ENCODE results near the gene SDHB. TPM values are rescaled to one million over a fixed set of nuclear protein-coding genes. Genes with fewer than 3 reads are reported as not detected.

Gene SDHB
- total and polyA plus RNA-seq, 9 of the 15 experiments (the other 6 are each of a cell fraction or from before 2014, with no cell fraction given), result 207 to 554 (median 365) TPM

GRCh38 chr1:17053685-17054410, at the start of gene SDHB (continued):
- TF ChIP-seq HES1 (IDR thresholded peaks at IDR 0.05; ENCODE audit: low read depth) (no peak), ZBTB33 (CRISPR knock-in tag; IDR thresholded peaks at IDR 0.05) (no peak), MTF1 (CRISPR knock-in tag; IDR thresholded peaks at IDR 0.05; ENCODE audit: borderline replicate concordance) (no peak), FOXJ3 (CRISPR knock-in tag; IDR thresholded peaks at IDR 0.05) (no peak), ZNF175 (CRISPR knock-in tag; IDR thresholded peaks at IDR 0.05; ENCODE audit: low read depth) (no peak), NR4A1 (CRISPR knock-in tag; IDR thresholded peaks at IDR 0.05) (no peak), NR4A1 (tag; IDR thresholded peaks at IDR 0.05) (no peak), SMARCB1 (IDR thresholded peaks at IDR 0.05; ENCODE audit: insufficient read length, low read depth) (no peak), WHSC1 (IDR thresholded peaks at IDR 0.05; ENCODE audit: low read length) (no peak), GTF2E2 (tag; IDR thresholded peaks at IDR 0.05) (no peak), NR2C2 (CRISPR knock-in tag; IDR thresholded peaks at IDR 0.05) (peak; percentile 94), NR2C2 (tag; IDR thresholded peaks at IDR 0.05) (peak; percentile 98), CBX1 (IDR thresholded peaks at IDR 0.05; ENCODE audit: low read depth) (no peak), FOXM1 (IDR thresholded peaks at IDR 0.05; ENCODE audit: low read depth) (no peak), FOXM1 (CRISPR knock-in tag; IDR thresholded peaks at IDR 0.05; ENCODE audit: low read depth) (no peak), SIX5 (IDR thresholded peaks at IDR 0.05; ENCODE audit: borderline replicate concordance in 1 of 2, insufficient read depth in 1 of 2, low read depth in 1 of 2, low read length in 2 of 2) (no peak; a peak in 1 of 4 replicates), TEAD2 (tag; IDR thresholded peaks at IDR 0.05) (no peak), ZC3H4 (CRISPR knock-in tag; IDR thresholded peaks at IDR 0.05; ENCODE audit: borderline replicate concordance) (no peak), ZNF76 (CRISPR knock-in tag; IDR thresholded peaks at IDR 0.05; ENCODE audit: borderline replicate concordance) (peak; percentile 98), ID3 (CRISPR knock-in tag; IDR thresholded peaks at IDR 0.05) (no peak), ID3 (tag; IDR thresholded peaks at IDR 0.05) (peak; percentile 47; the same call in 1 of the 2 replicates), ZNF354B (CRISPR knock-in tag; IDR thresholded peaks at IDR 0.05) (no peak), HNRNPLL (IDR thresholded peaks at IDR 0.05; ENCODE audit: low read depth, low read length, poor library complexity, severe bottlenecking) (peak; percentile 69), E2F4 (CRISPR knock-in tag; IDR thresholded peaks at IDR 0.05; ENCODE audit: low read depth) (no peak), NR2C1 (IDR thresholded peaks at IDR 0.05) (peak; percentile 95), NR2C1 (tag; IDR thresholded peaks at IDR 0.05) (peak; percentile 97)
